Activated naive CD4-positive, alpha-beta T cell treated with Interleukin-2 at 50 U/mL for 16 hours (primary cell): ENCODE measurements around the gene PVALEF.
A peak's percentile ranks its signal among the peaks of the same experiment; 100 is the strongest.
"Not testable (repeated sequence)": the region's sequence is repeated elsewhere in the genome, so short reads cannot be mapped to it uniquely, and the experiment has no call there.

Source experiments
- DNase-seq: peaks from one replicate; pipeline ENCODE4 v3.0.0-alpha.2; 2020

PVALEF gene

DNA sequence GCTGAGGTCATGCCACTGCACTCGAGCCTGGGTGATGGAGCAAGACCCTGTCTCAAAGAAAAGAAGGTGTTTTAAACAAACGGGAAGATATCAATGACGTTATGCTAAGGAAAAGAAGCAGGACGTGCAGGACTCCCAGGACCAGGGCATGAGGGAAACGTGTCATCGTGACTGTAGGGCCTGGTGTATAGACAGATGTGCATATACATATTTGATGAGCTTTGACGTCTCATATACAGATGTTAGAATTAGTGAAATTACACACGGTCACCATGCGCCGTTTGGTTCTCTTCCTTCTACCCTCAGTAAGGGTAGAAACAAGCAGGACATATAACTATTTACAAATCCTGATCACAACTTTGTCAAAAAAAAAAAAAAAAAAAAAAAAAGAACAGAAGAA lies 17.6 kb upstream of the PVALEF start:
- no peak for DNase-seq

DNA sequence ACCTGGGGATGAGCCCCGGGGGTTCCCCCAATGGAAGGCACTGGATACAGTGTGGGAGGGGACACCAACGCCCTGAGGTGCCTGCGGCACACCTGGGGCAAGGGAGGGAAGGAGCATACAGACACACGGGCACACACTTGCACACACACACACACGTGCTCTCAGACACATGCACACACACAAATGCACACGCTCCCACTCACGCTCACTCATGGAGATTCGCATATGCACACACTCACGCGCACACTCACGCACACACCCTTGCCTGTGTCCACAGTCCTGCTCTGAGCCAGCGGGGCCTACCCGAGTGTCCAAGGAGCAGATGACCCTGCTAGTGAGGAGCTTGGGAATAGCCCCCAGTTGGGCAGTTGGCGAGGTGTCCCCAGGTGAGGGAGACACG lies 16.7 kb upstream of the PVALEF start:
- DNase-seq = no peak

DNA sequence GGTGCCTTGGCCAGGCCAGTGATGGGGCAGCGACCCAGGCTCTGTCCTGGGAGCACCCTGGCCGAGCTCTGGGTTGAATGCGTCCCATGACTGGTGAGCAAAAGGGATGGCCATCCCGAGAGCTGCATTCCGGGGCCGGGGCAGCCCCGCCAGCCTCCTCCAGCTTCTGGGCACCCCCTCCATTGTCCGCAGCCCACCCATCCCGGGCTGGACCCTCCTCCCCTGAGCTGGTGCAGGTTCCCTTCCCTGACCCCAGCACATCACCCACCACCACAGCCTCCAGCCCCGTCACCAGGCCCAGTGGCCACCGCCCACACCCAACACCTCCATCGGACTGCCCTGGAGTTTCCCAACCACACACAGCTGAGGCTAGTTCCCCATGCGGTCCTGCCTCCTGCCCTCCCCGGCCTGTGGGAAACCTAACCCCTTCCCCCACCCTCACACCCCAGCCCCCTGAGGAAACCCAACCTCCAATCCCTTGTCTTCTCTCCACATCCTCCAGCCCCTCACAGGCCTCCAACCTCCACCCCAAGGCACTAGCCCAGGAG lies 16.2 kb upstream of the PVALEF start:
- DNase-seq = no peak

DNA sequence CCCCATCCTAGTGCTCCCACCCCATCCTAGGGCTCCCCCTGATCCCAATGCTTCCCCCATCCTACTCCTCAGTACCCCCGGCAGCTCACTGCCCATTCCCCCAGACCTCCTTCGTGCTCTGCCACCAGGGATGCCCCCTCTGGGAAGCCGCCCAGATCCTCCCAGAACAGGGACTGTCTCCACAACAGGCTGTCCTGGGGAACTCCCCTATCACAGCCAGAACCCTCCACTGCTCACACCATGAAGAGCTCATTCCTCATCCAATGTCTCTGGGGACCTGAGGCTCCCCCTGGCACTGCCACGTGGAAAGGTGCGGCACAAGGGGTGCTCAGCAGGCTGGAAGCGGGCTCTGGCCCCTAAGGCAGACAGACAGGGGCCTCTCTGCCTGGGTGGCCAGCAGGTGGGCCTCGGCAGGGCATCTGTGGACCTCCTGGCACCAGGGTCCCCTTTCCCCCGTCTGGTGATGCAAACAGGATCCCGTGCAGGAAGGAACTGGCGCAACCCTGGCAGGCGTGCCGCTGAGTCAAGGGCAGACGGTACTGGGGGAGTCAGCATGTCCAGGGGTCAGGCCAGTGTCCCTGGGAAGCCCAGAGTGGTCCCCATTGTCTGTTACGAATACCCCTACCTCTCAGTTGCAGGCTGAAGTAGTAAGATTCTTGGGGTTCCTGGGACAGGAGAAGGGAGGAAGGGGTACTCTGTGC lies 14.8 kb upstream of the PVALEF start:
- no peak for DNase-seq

DNA sequence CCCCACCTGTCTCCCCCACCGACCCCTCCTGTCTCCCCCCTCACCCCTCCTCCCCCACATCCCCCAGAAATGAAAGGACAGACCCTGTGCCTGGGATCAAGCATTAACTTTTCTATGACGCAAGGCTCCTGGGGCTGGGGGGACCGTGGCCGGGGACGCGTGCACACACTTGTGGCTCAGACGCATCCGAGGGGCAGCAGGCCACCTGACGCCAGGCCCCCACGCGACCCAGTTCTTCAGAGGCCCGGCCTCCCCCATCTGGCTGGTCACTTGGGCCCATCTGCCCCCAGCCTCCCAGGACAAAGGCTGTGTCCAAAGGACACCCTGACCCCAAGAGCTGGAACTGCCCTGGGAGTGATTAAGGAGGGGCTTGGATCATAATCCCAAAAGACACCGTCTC lies 14.0 kb upstream of the PVALEF start:
- DNase-seq = no peak

DNA sequence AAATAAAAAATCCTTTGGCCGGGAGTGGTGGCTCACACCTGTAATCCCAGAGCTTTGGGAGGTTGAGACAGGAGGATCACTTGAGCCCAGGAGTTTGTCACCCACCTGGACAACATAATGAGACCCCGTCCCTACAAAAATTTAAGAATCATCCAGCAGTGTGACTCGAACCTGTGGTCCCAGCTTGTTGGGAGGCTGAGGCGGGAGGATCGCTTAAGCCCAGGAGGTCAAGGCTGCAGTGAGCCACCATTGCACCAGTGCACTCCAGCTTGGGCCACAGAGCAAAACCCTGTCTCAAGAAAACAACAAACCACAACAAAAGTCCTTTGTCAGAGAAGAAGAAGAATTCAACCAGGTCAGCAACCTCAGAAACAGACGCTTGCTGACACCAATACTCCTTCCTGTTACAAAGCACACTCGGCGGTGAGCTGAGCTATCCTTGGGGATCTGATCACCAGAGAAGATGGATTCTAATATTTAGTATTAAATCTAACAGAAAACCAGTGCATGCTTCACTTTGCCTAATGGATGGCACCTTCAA lies 12.9 kb upstream of the PVALEF start:
- DNase-seq = no peak

DNA sequence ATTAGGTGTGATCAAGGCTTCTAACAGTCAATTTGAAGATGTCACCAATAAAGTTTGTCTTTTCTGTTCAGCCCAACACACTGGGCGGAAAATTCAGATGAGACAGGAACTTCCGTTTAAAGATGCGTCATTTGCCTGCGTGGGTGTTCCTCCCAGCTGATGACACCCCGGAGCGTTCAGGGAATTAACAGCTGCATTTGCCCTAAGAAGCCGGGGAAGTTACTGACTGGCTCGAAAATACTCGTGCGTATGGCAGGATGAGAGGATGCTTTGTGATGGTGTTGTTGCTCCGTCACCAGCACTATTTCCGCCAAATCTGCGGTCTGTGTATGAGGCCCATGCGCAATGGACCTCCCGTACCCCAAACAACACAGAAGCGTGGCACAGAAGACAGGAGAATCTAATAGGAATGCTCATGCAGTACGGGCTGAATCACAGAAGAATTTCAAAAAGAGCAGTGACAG lies 11.9 kb upstream of the PVALEF start:
- DNase-seq = peak; percentile 47

DNA sequence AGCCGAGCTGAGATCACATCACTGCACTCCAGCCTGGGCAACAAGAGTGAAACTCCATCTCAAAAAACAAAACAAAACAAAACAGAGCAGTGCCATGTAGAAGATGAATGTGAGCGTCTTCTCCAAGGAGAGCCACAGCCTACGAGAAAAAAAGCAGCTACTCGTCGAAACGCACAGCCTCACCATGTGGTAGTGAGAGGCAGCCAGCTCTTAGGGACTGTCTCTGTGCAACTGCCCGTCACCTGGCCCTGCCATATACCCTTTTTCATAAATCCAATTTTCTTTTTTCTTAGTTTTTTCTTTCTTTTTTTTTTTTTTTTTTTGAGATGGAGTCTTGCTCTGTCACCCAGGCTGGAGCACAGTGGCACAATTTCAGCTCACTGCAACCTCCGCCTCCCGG lies 11.3 kb upstream of the PVALEF start:
- DNase-seq = not testable (repeated sequence)

DNA sequence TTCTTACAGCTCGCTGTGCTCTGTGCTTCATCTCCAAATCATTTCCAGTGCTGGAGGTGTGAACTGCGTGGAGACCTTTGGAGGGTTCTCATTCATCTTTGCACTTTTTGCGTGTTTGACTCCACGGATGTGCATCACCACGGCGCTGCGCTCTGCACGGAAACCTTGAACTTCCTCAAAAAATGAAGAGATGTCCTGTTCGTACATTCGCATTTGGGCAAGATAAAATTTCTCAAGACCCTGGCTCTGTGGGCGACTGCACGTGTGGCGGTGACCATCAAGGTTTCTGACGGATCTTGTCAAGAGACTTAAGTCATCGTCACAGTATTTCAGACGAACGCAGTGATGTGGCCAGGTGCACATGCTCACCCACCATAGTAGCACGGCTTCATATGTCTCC lies 10.3 kb upstream of the PVALEF start:
- DNase-seq = no peak

DNA sequence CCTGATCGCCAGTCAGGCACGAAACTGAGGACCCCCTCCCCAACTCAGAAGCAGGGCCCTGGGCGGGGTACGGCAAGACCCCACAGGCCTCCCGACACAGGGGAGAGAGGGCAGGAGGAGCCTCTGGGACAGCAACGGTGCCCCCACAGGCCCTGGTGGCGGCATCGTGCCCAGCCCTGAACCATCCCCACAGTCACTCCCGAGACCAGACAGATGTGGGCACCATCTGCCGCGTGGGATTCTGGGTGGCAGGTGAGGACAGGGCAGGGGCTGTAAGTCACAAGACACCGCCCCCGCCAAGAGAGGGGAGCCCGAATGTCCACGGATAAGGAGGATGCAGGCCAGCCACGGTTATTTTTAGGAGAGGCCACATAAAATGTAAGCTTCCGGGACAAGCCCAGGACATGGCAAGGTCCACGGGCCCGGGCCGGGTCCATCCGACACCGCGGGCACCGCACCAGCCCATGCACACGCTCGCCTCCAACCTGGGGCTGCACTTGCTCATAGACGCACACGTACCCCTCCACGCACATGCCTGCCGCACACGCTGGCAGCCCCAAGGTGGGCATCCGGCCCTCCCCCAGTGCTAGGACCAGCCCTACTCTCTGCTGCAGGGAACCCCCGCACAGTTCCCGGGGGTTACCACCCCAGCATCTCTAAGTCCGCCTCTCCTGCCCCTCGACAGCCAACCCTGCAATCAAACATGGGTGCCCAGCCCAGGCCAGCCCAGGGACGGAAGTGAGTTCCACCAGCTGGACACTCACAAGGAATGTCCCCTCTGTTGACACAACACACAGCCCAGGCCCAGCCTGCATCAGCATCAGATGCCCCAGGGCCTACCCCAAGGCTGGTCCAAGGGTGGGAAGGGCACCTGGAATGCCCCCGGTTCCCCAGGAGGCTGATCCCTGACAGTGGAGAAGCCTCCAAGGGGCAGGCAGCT lies 8.2 kb upstream of the PVALEF start:
- DNase-seq = no peak

DNA sequence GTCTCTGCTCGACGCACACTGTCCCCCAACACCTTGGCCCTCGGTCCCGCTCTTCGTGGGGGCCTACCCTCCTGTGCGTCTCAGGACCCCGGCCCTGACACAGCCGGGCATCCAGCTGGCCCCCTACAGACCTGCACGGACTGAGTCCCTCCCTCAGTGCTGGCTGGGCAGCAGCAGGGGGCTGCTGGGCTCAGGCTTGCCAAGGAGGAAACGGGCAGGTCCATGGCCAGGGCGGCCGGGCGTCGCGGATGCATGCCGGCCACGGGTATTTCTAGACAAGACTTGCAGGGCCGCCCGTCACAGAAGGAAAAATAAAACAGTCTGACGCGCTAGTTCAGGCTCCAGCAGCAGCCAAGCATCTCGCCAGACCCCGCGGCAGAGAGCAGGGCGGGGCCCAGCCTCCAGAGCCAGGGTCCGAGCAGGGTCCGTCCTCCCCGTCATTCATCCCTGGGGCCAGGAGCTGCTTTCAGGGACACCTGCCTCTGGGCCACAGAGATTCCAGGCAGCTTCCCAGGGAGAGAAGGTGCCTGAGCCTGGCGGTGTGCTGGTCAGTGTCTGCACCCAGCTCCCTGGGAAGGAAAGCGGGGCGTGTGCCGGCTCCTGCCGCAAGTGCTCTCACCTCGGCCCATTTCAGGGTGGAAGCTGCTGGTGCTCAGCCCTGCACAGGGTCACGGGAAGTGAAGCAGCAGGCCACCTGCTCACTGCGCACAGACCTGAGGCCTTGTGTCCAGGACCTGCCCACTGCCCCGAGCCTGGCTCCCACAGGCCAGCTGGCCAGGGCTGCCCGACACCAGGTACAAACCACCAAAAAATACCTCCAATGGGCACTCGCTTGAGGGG lies 7.2 kb upstream of the PVALEF start:
- DNase-seq = no peak

DNA sequence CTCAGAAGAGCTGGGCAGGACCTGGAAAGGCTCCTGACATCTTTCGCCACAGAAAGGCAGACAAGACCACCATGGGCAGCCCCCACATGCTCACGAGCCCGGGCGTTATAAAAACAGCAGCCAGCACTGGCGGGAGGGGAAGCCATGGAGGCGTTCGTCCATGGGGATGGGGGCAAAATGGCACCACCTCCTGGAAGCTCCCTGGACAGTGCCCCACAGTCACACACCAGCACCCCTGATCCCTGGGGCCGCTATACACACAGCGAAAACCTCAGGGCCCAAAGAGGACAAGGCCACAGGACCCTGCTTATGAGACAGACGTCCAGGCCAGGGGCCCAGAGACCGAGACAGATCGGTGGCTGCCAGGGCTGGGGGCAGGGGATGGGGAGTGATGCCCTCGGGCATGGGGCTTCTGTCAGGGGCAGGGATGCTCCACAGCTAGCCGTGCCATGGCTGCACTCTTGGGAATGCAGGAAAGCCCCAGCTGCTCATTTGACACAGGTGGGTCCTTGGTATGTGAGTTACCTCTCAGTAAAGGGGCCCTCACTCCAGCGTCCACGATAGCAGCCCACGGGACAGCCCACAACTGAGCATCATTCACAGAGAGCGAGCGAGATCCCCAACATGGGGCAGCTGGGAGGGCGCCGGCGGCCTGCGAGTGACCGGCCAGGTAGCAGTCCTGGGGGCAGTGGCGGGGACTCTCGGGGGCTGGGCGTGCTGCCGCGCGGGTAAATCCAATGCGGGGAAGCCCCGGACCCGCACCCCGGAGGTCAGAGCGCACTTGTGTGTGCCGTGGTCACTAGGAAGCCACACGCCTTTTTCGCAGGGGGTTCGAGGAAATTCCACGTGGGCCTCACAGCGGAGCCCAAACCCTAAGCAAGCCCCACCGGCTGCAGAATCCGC lies 6.4 kb upstream of the PVALEF start:
- DNase-seq = no peak

DNA sequence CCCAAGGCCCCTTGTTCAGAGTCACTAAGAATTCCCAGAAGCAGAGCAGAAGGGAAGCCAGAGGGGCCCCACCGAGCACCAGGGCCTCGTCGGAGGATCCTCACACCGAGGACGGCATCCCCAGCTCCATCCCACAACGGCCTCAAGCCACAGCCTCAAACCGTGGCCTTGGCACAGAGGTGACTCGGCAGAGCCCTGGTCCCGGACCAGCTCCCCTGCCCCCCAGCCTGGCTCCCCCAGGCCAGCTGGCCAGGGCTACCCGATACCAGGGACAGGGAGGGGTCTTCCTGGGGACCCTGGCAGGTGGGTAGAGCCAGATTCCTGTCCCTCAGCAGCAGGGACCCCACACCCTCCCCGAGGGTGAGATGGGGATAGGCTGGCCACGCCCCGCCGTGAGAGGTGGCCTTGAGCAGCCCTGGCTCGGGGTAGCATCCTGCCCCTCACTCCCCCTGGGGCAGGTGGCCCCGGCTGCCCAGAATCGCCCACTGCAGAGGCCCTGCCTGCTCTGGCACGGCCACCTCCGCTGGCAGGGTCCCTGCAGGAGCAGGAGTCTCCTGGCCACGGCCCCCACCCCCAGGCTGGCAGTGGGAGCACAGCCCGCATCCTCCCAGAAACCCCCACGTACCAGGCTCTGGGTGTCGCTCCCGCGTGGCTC lies 5.6 kb upstream of the PVALEF start:
- DNase-seq = no peak

DNA sequence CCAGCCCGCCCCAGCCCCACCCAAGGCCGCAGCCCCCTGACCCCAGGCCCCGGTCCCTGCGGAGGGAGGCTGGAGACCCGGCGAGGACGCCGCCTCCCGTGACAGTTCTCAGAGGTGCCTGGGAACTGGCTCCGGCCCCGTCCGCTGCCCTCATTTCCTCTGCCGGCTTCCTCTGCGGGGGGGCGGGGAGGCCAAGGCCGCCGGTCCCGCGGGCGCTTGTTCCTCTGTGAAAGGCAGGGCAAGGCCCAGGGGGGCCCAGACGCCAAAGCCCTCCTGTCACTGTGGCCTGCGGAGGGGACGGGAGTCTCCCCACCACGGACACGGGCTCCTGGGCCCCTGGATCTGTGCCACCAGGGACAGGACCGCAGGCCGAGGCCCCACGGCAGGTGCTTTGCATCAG lies 5.0 kb upstream of the PVALEF start:
- DNase-seq = no peak

DNA sequence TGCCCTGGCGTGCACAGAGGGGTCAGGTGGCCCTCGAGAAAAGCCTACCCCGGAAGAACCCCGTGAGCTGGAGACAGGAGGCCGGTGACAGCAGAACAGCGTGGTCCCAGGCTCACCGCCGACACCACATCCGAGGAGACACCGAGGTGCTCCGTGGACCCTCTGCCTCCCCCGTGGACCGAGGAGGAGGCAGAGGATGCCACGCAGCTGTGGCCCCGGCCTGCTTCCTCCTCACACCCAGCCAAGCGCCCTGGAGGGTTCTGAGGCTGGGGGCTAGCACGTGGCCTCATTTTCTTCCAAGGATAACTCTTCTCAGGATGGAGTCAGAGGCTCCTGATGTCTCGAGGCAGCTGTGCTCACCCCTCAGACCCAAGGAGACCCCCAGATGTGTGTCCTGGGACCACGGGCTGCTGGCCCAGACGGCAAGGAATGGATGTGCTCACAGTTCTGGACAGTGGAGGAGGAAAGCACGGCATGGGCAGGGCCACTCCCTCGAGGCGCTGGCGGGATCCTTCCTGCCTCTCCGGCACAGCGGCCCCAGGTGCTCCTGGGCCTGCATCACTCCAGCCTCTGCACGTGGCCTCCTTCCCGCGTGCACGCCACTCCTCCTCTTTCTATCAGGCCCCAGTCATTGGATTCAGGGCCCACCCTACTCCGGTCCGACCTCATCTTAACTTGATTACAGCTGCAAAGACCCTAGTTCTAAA lies 4.4 kb upstream of the PVALEF start:
- no peak for DNase-seq

DNA sequence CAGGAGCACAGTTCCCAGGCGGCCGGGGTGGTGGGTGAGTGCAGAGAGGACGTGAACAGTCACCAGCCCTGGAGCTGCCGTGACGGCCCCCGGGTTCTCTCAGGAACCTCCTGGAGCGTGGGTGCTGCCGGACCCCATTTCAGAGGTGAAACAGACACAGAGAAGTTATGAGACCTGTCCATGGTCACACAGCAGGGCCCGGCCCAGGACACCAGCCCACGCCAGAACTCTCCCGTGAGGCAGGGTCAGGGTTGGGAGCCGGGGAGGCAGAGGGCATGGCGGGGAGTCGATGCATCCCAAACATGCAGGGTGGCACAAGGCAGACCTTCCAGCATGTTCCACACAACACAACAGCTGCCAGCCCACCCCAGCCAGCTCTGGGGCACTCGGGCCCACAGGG lies 3.8 kb upstream of the PVALEF start:
- DNase-seq = no peak

DNA sequence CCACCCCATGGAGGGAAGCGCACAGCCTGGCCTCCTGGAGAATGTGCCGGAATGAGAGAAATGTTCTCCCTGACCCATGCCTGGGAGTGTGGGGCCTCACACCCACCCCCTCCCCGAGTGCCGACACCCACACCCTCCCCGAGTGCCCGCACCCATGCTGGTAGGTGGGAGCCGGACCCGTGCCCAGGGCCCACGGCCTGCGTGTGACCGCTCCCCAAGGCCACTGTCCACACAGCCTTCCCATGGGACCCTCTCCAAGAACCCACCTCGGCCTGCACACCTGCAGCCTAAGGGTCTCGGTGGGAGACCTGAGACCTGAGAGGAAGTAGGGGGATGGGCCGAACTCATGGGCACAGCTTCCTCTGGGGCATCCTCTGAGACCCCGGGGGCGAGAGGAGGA lies 3.3 kb upstream of the PVALEF start:
- no peak for DNase-seq

DNA sequence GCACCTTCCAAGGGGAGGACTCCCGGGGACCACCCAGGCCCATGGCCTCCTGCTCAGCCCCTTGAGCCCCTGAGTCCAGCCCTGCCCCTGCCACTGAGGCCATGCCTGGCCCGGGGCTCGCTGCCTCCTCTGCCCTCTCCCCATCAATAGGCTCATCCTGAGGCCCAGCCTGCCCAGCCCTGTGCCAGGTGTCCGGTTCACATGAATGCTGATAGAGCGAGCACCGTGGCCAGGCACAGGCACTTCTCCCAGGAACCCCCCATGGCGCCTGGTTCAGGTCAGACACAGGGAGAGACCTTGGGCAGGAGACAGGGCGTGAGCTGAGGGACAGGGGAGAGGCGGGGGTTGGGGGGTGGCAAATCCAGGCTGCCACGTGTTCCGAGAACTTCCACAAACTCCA lies 2.8 kb upstream of the PVALEF start:
- DNase-seq = no peak

DNA sequence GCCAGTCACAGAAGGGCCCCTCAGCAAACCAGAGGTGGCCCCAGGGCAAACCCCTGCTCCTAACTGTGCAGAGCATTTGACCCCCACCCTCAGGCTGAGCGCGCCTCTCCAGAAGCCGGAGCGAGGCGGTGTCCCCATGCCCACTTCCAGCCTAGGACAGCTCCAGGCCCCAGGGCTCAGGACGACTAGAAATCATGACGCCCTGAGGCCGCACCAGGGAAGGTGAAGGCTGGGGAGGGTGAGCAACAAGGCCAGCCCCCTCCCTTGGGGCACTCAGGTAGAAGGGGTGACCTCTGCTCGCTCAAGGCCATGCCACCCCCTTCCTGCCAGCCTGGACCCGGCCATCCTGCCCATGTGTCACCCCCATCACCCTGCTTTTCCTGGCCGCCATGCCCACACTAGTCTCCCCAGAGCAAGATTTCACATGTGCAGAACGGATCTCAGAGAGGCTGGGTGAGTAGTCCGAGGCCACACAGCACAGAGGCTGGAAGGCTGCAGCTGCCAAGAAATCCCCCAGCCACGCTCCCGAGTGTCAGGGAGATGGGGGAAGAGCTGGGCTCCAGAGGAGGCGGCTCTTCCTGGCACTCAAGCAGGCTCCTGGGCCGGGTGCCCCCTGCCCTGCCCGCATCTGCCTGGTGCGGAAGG lies 2.1 kb upstream of the PVALEF start:
- no peak for DNase-seq
